Keratinocyte (primary cell): ENCODE results near the gene ZNF79. TPM values are rescaled to one million over a fixed set of nuclear protein-coding genes. Genes with fewer than 3 reads are reported as not detected.

Source experiments
- DNase-seq: peaks from one replicate; pipeline ENCODE4 v3.0.0-alpha.2; 2011; ENCODE audit warnings: low read depth, missing footprints, low spot score
- FAIRE-seq: peaks from 2 replicates; lab custom pipeline; 2011; peaks lifted over from hg19 to GRCh38; lab: Jason Lieb, UNC
- H2AFZ ChIP-seq: 2 replicates; pipeline ENCODE4 v1.6.0; 2012; ENCODE audit warnings: low read length, control low read depth, inconsistent platforms; ENCODE audit not compliant: control insufficient read depth
- H3K27ac ChIP-seq: 2 replicates; pipeline ENCODE4 v1.5.1; 2011; ENCODE audit warnings: low read length; ENCODE audit not compliant: control insufficient read depth, insufficient read depth
- H3K27me3 ChIP-seq: 3 replicates; pipeline ENCODE4 v1.6.0; 2011; ENCODE audit warnings: low read length; ENCODE audit not compliant: control insufficient read depth, insufficient read depth; ENCODE audit errors: extremely low read depth
- H3K36me3 ChIP-seq, 2 experiments: 2 replicates in 1 of 2; 3 replicates in 1 of 2; pipeline ENCODE4 v1.5.1; 2011; ENCODE audit warnings: low read length in 2 of 2, mild to moderate bottlenecking in 1 of 2; ENCODE audit not compliant: control insufficient read depth in 2 of 2, insufficient read depth in 2 of 2; ENCODE audit errors: extremely low read depth in 1 of 2
- H3K4me1 ChIP-seq: 3 replicates; pipeline ENCODE4 v1.5.1; 2011; ENCODE audit warnings: low read length; ENCODE audit not compliant: control insufficient read depth, insufficient read depth; ENCODE audit errors: extremely low read depth
- H3K4me2 ChIP-seq: 3 replicates; pipeline ENCODE4 v1.6.0; 2011; ENCODE audit warnings: low read depth, low read length; ENCODE audit not compliant: control insufficient read depth, insufficient read depth; ENCODE audit errors: extremely low read depth
- H3K4me3 ChIP-seq, 3 experiments: fragments of 200-600 bp in 1 of 3; sonication (generic) in 1 of 3; 2 replicates in 2 of 3; 3 replicates in 1 of 3; pipeline ENCODE4 v1.5.1; 2011 to 2016; ENCODE audit warnings: low read length in 3 of 3, mild to moderate bottlenecking in 3 of 3, control low read depth in 2 of 3, inconsistent platforms in 1 of 3, low read depth in 1 of 3, mixed read lengths in 1 of 3, mixed run types in 1 of 3, moderate library complexity in 1 of 3; ENCODE audit not compliant: control insufficient read depth in 2 of 3, insufficient read depth in 2 of 3; ENCODE audit errors: extremely low read depth in 1 of 3
- H3K79me2 ChIP-seq: 2 replicates; pipeline ENCODE4 v1.6.0; 2012; ENCODE audit warnings: low read length; ENCODE audit not compliant: control insufficient read depth, insufficient read depth
- H3K9ac ChIP-seq: 3 replicates; pipeline ENCODE4 v1.6.0; 2011; ENCODE audit warnings: low read length; ENCODE audit not compliant: control insufficient read depth, insufficient read depth; ENCODE audit errors: extremely low read depth
- H3K9me1 ChIP-seq: 3 replicates; pipeline ENCODE4 v1.6.0; 2011; ENCODE audit warnings: low read length; ENCODE audit not compliant: control insufficient read depth, insufficient read depth; ENCODE audit errors: extremely low read depth
- H3K9me3 ChIP-seq: 2 replicates; pipeline ENCODE4 v1.5.1; 2012; ENCODE audit warnings: low read depth, low read length; ENCODE audit not compliant: control insufficient read depth
- H4K20me1 ChIP-seq: 3 replicates; pipeline ENCODE4 v1.6.0; 2011; ENCODE audit warnings: low read length; ENCODE audit not compliant: control insufficient read depth, insufficient read depth; ENCODE audit errors: extremely low read depth
- EZH2 ChIP-seq: IDR thresholded peaks from one replicate; pipeline ENCODE4 v1.6.1; 2012; ENCODE audit warnings: inconsistent platforms, mild to moderate bottlenecking, low read length, moderate library complexity
- dilution Hi-C: fragments of 300-500 bp; cut with MboI; formaldehyde crosslinking; loops from one replicate; pipeline ENCODE4 v1.7.0; 2020; ENCODE audit warnings: low sequenced_read_pairs; ENCODE audit not compliant: extremely low pct_ligation_motif_present
- polyA plus RNA-seq, 5 experiments: library from polyadenylated mRNA; depleted of rRNA in 3 of 5; stranded (reverse) in 3 of 5; stranded (forward) in 1 of 5; unstranded in 1 of 5; fragments of >200 nt; gene quantifications; 1 replicate in 1 of 5; 2 replicates in 3 of 5; 3 replicates in 1 of 5; pipeline versions ENCODE4 v1.2.1 to v1.2.3, GENCODE V29; 2011 to 2012; ENCODE audit warnings: missing spikeins in 2 of 5, low read depth in 1 of 5, low replicate concordance in 1 of 5
- TF ChIP-seq, protein P1 (sequence below), 3 experiments: IDR thresholded peaks in 1 of 3; conservative IDR thresholded peaks in 1 of 3; optimal IDR thresholded peaks in 1 of 3; 2 replicates in 2 of 3; 3 replicates in 1 of 3; pipeline versions ENCODE3 to v1.5.1; 2011; ENCODE audit warnings: low read length in 3 of 3, mild to moderate bottlenecking in 3 of 3, moderate library complexity in 2 of 3, control low read depth in 1 of 3, inconsistent platforms in 1 of 3; ENCODE audit not compliant: insufficient read depth in 2 of 3; ENCODE audit errors: extremely low read depth in 1 of 3

ZNF79 gene
- polyA plus RNA-seq, 1 donor (not counting 4 experiments of a cell fraction or from before 2014, with no cell fraction given) = 4.8 TPM

DNA sequence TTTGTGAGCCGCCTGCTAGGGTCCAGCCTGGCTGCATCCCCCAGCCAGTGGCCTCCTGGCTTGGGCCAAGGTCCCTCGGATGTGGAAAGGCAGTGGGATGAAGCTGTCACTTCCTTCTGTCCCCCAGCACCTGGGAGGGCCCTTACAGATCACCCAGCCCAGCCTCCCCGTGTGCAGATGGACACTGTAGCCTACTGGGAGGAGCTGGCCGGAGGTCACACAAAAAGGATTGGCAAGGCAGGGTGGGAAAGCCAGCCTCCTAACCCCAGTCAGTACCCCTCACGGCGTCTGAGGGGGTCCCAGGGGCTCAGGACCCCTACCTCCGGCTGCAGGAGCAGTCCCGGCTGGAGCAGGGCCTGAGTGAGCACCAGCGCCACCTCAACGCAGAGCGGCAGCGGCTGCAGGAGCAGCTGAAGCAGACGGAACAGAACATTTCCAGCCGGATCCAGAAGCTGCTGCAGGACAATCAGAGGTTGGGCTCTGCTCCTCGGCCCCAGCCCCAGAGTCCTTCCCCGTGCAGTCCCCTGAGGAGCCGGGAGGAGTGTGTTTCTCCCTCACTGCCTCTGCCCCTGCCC is 55.4 kb downstream of the ZNF79 start:
- TF ChIP-seq, protein P1, sequence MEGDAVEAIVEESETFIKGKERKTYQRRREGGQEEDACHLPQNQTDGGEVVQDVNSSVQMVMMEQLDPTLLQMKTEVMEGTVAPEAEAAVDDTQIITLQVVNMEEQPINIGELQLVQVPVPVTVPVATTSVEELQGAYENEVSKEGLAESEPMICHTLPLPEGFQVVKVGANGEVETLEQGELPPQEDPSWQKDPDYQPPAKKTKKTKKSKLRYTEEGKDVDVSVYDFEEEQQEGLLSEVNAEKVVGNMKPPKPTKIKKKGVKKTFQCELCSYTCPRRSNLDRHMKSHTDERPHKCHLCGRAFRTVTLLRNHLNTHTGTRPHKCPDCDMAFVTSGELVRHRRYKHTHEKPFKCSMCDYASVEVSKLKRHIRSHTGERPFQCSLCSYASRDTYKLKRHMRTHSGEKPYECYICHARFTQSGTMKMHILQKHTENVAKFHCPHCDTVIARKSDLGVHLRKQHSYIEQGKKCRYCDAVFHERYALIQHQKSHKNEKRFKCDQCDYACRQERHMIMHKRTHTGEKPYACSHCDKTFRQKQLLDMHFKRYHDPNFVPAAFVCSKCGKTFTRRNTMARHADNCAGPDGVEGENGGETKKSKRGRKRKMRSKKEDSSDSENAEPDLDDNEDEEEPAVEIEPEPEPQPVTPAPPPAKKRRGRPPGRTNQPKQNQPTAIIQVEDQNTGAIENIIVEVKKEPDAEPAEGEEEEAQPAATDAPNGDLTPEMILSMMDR (optimal IDR thresholded peaks at IDR 0.05 in 1 of 3, IDR thresholded peaks at IDR 0.05 in 1 of 3, conservative IDR thresholded peaks at IDR 0.05 in 1 of 3; ENCODE audit: extremely low read depth in 1 of 3, insufficient read depth in 2 of 3, low read length in 3 of 3) = no peak
- TF ChIP-seq EZH2 = no peak
- Histone ChIP-seq H3K9me3 (no peaks in the 10 kb centered on the region), H3K4me3 (no peak overlapping the region), H3K4me2 (no peak overlapping the region), H3K27me3 (no peaks in the 10 kb centered on the region), H3K9ac (no peak overlapping the region), H3K27ac (no peak overlapping the region), H4K20me1 (no peaks in the 10 kb centered on the region), H3K36me3 (peaks cover 17 to 18% of the 10 kb centered on the region in 2 experiments), H2AFZ (no peak overlapping the region), H3K9me1 (no peaks in the 10 kb centered on the region), H3K4me1 (no peaks in the 10 kb centered on the region), H3K79me2 (no peaks in the 10 kb centered on the region)
- dilution Hi-C loops = no loop called here
- DNase-seq (no peak), FAIRE-seq (no peak)

DNA sequence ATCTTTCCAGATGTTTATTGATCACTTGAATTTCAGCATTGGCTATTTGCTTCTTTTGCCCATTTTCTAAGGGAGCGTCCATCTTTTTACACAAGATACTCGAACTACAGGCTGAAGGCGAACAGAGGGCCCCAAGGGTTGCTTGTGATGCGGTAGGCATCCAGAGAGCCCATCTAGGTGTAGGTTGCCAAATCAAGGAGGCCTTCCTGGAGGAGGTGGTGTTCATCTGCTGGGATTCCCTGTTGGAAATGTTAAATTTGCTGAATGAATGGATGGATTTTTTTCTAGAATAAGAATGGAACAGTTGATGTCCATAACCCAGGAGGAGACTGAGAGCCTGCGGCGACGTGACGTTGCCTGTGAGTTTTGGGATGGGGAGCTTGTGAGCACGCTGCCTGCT is 58.5 kb downstream of the ZNF79 start:
- DNase-seq (no peak), FAIRE-seq (no peak)
- Histone ChIP-seq H3K79me2 (no peaks in the 10 kb centered on the region), H3K36me3 (peaks cover 26 to 28% of the 10 kb centered on the region in 2 experiments), H3K27ac (no peak overlapping the region), H3K4me2 (no peak overlapping the region), H4K20me1 (no peaks in the 10 kb centered on the region), H3K4me3 (no peak overlapping the region), H3K9me3 (no peaks in the 10 kb centered on the region), H3K9me1 (no peaks in the 10 kb centered on the region), H3K27me3 (no peaks in the 10 kb centered on the region), H3K9ac (no peak overlapping the region), H2AFZ (no peak overlapping the region), H3K4me1 (no peaks in the 10 kb centered on the region)
- TF ChIP-seq, protein P1 (optimal IDR thresholded peaks at IDR 0.05 in 1 of 3, IDR thresholded peaks at IDR 0.05 in 1 of 3, conservative IDR thresholded peaks at IDR 0.05 in 1 of 3; ENCODE audit: extremely low read depth in 1 of 3, insufficient read depth in 2 of 3, low read length in 3 of 3) = no peak
- TF ChIP-seq EZH2 = no peak
- dilution Hi-C loops = no loop called here
